ENCODE data around the gene CDC16. TPM values are rescaled to one million over a fixed set of nuclear protein-coding genes. Genes with fewer than 3 reads are reported as not detected.

CDC16 gene
- total and polyA plus RNA-seq, 2 of the 8 experiments (the other 6 are each of a cell fraction or from before 2014, with no cell fraction given), result 42.5 to 83.4 TPM

DNA sequence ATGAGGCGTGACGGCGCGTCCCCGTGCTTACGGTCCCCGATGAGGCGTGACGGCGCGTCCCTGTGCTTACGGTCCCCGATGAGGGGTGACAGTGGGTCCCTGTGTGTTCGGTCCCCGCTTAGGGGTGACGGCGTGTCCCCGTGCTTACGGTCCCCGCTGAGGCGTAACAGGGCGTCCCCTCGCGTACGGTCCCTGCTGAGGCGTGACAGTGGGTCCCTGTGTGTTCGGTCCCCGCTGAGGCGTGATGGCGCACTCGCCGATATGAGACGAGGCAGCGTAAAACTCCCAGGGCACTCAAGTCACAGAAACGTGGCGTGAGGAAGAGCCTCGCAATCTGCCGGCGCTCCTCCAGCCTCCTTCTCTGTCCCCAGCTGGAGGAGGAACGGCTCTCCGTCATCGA is 34.7 kb upstream of the CDC16 start:
- peaks cover 4 to 10% of the 10 kb centered on the region in 2 experiments; a peak in 1 of 4 replicates for H3K9me3 ChIP-seq (ENCODE audit: insufficient read depth in 2 of 2, low read depth in 1 of 2, low read length in 1 of 2)
- no peak overlapping the region for H3K14ac ChIP-seq (ENCODE audit: insufficient read length)
- H3K4ac ChIP-seq (replicated peaks; ENCODE audit: insufficient read length, low read depth, low read length), result no peak overlapping the region
- H4K91ac ChIP-seq (replicated peaks; ENCODE audit: insufficient read length, low read length), result no peak overlapping the region
- no peak overlapping the region for H3K23ac ChIP-seq (ENCODE audit: insufficient read length)
- no peak overlapping the region for H2BK12ac ChIP-seq (ENCODE audit: low read depth, low read length)
- no peak overlapping the region for H3K27ac ChIP-seq (ENCODE audit: low read depth, low read length)
- H2BK120ac ChIP-seq (replicated peaks; ENCODE audit: low read depth, low read length), result no peak overlapping the region
- no peak for FAIRE-seq
- H2BK5ac ChIP-seq (ENCODE audit: low read depth, low read length), result no peak overlapping the region
- no peak overlapping the region for H2BK20ac ChIP-seq (ENCODE audit: low read length)
- no peak overlapping the region for H3K9ac ChIP-seq (replicated peaks in 1 of 4; ENCODE audit: extremely low read depth in 1 of 4, low read depth in 3 of 4, low read length in 3 of 4)
- 0 out of 2 replicates have a peak overlapping the region, but pooled peaks have one; percentile 46 for H2BK15ac ChIP-seq (ENCODE audit: low read length)
- POLR2A ChIA-PET (ENCODE audit: partially characterized antibody), result no interaction called here
- H3K4me3 ChIP-seq (ENCODE audit: extremely low read depth in 1 of 4, insufficient read depth in 2 of 4, low read depth in 3 of 4, low read length in 4 of 4), result no peak overlapping the region
- H3K79me2 ChIP-seq (ENCODE audit: control insufficient read depth in 1 of 2, insufficient read depth in 2 of 2, low read length in 2 of 2), result no peaks in the 10 kb centered on the region
- CTCF ChIA-PET (ENCODE audit: partially characterized antibody), result interaction anchor here (0.6 kb wide), 1 partner anchor 10 kb away, joined by 3 read pairs; no protein-coding TSS in a partner anchor
- no peak overlapping the region for H4K5ac ChIP-seq (ENCODE audit: insufficient read length, low read depth, low read length)
- H3K36me3 ChIP-seq (ENCODE audit: control insufficient read depth in 2 of 4, insufficient read depth in 4 of 4, low read length in 3 of 4), result no peaks in the 10 kb centered on the region
- H4K20me1 ChIP-seq (replicated peaks in 1 of 2; ENCODE audit: control insufficient read depth in 1 of 2, insufficient read depth in 2 of 2, low read length in 2 of 2), result no peaks in the 10 kb centered on the region
- DNase-seq (ENCODE audit: low read depth in 1 of 2, low spot score in 2 of 2), result no peak
- no peaks in the 10 kb centered on the region for H3K23me2 ChIP-seq (ENCODE audit: low read depth, low read length)
- H3K4me2 ChIP-seq (ENCODE audit: insufficient read depth in 1 of 2, low read depth in 2 of 2, low read length in 2 of 2), result no peak overlapping the region
- H4K8ac ChIP-seq (ENCODE audit: extremely low read depth, insufficient read depth, low read length), result no peak overlapping the region
- H2AFZ ChIP-seq (ENCODE audit: low read length), result peak overlapping the region; percentile 76; the same call in 1 of the 2 replicates
- H3K27me3 ChIP-seq (replicated peaks in 1 of 4; ENCODE audit: control insufficient read depth in 3 of 4, extremely low read depth in 1 of 4, insufficient read depth in 3 of 4, low read length in 3 of 4), result no peaks in the 10 kb centered on the region
- WGBS, 2 experiments (ENCODE audit: extremely low coverage in 1 of 2, insufficient coverage in 1 of 2, insufficient read length in 1 of 2, insufficient replicate concordance in 2 of 2, low coverage in 1 of 2, low lambda C conversion rate in 2 of 2, missing lambda C conversion rate in 1 of 2), result 95% methylated on average over 4 of the region's 42 CpGs; no CpG with 5 or more reads in 1 of the 2 experiments
- H3K4me1 ChIP-seq (replicated peaks in 1 of 4; ENCODE audit: control insufficient read depth in 3 of 4, insufficient read depth in 4 of 4, low read length in 3 of 4), result peaks cover 0 to 4% (median 2%) of the 10 kb centered on the region in 4 experiments; a peak in 4 of 7 replicates
- H2AK5ac ChIP-seq (ENCODE audit: low read depth, low read length), result no peak overlapping the region
- no peak overlapping the region for H3K56ac ChIP-seq (replicated peaks; ENCODE audit: insufficient read length, low read depth, low read length)
- no peaks in the 10 kb centered on the region for H3K79me1 ChIP-seq (ENCODE audit: low read depth, low read length)
- no peak overlapping the region for H3K18ac ChIP-seq (ENCODE audit: extremely low read depth, low read length)
- TF ChIP-seq FOSL1 (IDR thresholded peaks at IDR 0.05; ENCODE audit: insufficient read depth, low read depth, low read length) (no peak), JUN (IDR thresholded peaks at IDR 0.05; ENCODE audit: low read depth, low read length) (no peak), CHD2 (IDR thresholded peaks at IDR 0.05; ENCODE audit: low read length) (no peak), ATF3 (IDR thresholded peaks at IDR 0.05; ENCODE audit: insufficient read depth, low read depth, low read length) (no peak), SRF (IDR thresholded peaks at IDR 0.05; ENCODE audit: low read depth, low read length) (no peak), GTF2F1 (IDR thresholded peaks at IDR 0.05; ENCODE audit: borderline replicate concordance, low read depth, low read length) (no peak), POLR2AphosphoS5 (IDR thresholded peaks at IDR 0.05; ENCODE audit: low read depth, low read length) (no peak), EGR1 (IDR thresholded peaks at IDR 0.05; ENCODE audit: borderline replicate concordance, low read depth, low read length) (no peak), CEBPB (IDR thresholded peaks at IDR 0.05; ENCODE audit: low read depth, low read length) (no peak), BACH1 (IDR thresholded peaks at IDR 0.05; ENCODE audit: low read length) (no peak)
- TF ChIP-seq, protein P1, sequence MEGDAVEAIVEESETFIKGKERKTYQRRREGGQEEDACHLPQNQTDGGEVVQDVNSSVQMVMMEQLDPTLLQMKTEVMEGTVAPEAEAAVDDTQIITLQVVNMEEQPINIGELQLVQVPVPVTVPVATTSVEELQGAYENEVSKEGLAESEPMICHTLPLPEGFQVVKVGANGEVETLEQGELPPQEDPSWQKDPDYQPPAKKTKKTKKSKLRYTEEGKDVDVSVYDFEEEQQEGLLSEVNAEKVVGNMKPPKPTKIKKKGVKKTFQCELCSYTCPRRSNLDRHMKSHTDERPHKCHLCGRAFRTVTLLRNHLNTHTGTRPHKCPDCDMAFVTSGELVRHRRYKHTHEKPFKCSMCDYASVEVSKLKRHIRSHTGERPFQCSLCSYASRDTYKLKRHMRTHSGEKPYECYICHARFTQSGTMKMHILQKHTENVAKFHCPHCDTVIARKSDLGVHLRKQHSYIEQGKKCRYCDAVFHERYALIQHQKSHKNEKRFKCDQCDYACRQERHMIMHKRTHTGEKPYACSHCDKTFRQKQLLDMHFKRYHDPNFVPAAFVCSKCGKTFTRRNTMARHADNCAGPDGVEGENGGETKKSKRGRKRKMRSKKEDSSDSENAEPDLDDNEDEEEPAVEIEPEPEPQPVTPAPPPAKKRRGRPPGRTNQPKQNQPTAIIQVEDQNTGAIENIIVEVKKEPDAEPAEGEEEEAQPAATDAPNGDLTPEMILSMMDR (IDR thresholded peaks at IDR 0.05; ENCODE audit: control extremely low read depth in 1 of 3, insufficient read depth in 1 of 3, low read depth in 1 of 3, low read length in 3 of 3), result no peak
